H9 (cell line): ENCODE data around the gene CCL20. TPM values are rescaled to one million over a fixed set of nuclear protein-coding genes. Genes with fewer than 3 reads are reported as not detected.

ENCODE experiments used
- DNase-seq: peaks from one replicate; pipeline ENCODE4 v3.0.0-alpha.2; 2017
- H2AFZ ChIP-seq: one replicate; pipeline ENCODE4 v1.6.1; 2013; ENCODE audit warnings: mild to moderate bottlenecking, low read length, control low read depth, moderate library complexity
- H2AK5ac ChIP-seq: 2 replicates; pipeline ENCODE4 v1.6.1; 2013; ENCODE audit warnings: low read length, control low read depth, mixed read lengths; ENCODE audit not compliant: insufficient read length
- H2BK120ac ChIP-seq: one replicate; pipeline ENCODE4 v1.6.1; 2013; ENCODE audit warnings: low read depth, mild to moderate bottlenecking, low read length, control low read depth, inconsistent platforms; ENCODE audit not compliant: poor library complexity, severe bottlenecking
- H2BK12ac ChIP-seq: 2 replicates; pipeline ENCODE4 v1.6.1; 2013; ENCODE audit warnings: low read length, control low read depth, mixed read lengths, low read depth; ENCODE audit not compliant: insufficient read length
- H2BK15ac ChIP-seq: 2 replicates; pipeline ENCODE4 v1.6.1; 2013; ENCODE audit warnings: low read depth, low read length, control low read depth
- H2BK20ac ChIP-seq: one replicate; pipeline ENCODE4 v1.6.1; 2013; ENCODE audit warnings: low read depth, mild to moderate bottlenecking, low read length, control low read depth, inconsistent platforms; ENCODE audit not compliant: poor library complexity, severe bottlenecking
- H2BK5ac ChIP-seq: 2 replicates; pipeline ENCODE4 v1.6.1; 2013; ENCODE audit warnings: low read length, control low read depth, mixed read lengths; ENCODE audit not compliant: insufficient read length
- H3K14ac ChIP-seq: 2 replicates; pipeline ENCODE4 v1.6.1; 2013; ENCODE audit warnings: low read length, control low read depth; ENCODE audit not compliant: insufficient read depth
- H3K18ac ChIP-seq: 2 replicates; pipeline ENCODE4 v1.6.1; 2013; ENCODE audit warnings: low read depth, mild to moderate bottlenecking, mixed read lengths, low read length, control low read depth; ENCODE audit not compliant: insufficient read length
- H3K23ac ChIP-seq: 2 replicates; pipeline ENCODE4 v1.6.1; 2013; ENCODE audit warnings: low read length, control low read depth, mixed read lengths, low read depth; ENCODE audit not compliant: insufficient read length
- H3K23me2 ChIP-seq: 2 replicates; pipeline ENCODE4 v1.6.1; 2013; ENCODE audit warnings: low read depth, mild to moderate bottlenecking, mixed read lengths, low read length, control low read depth; ENCODE audit not compliant: insufficient read length, poor library complexity, severe bottlenecking
- H3K27ac ChIP-seq: 2 replicates; pipeline ENCODE4 v1.5.1; 2013; ENCODE audit warnings: low read length, control low read depth, mixed read lengths, low read depth; ENCODE audit not compliant: insufficient read length
- H3K27me3 ChIP-seq: 2 replicates; pipeline ENCODE4 v1.6.1; 2013; ENCODE audit warnings: low read length, control low read depth, inconsistent platforms; ENCODE audit not compliant: insufficient read depth
- H3K4ac ChIP-seq: 2 replicates; pipeline ENCODE4 v1.6.1; 2013; ENCODE audit warnings: low read depth, mild to moderate bottlenecking, control low read depth, inconsistent platforms, low read length, moderate library complexity
- H3K4me1 ChIP-seq: 2 replicates; pipeline ENCODE4 v1.6.1; 2013; ENCODE audit warnings: low read length, control low read depth, inconsistent platforms; ENCODE audit not compliant: insufficient read depth
- H3K4me2 ChIP-seq: 2 replicates; pipeline ENCODE4 v1.6.1; 2013; ENCODE audit warnings: low read length, control low read depth, mixed read lengths; ENCODE audit not compliant: insufficient read length, insufficient read depth
- H3K56ac ChIP-seq: 2 replicates; pipeline ENCODE4 v1.6.1; 2013; ENCODE audit warnings: low read depth, mild to moderate bottlenecking, mixed read lengths, low read length, control low read depth; ENCODE audit not compliant: insufficient read length
- H3K79me1 ChIP-seq: 2 replicates; pipeline ENCODE4 v1.6.1; 2013; ENCODE audit warnings: low read depth, mild to moderate bottlenecking, moderate library complexity, low read length, control low read depth, inconsistent platforms; ENCODE audit not compliant: insufficient read depth, poor library complexity, severe bottlenecking
- H3K79me2 ChIP-seq: 2 replicates; pipeline ENCODE4 v1.6.1; 2013; ENCODE audit warnings: low read length, control low read depth, inconsistent platforms; ENCODE audit not compliant: insufficient read depth
- H3K9ac ChIP-seq: 2 replicates; pipeline ENCODE4 v1.6.1; 2013; ENCODE audit warnings: low read length, control low read depth, mixed read lengths; ENCODE audit not compliant: insufficient read length; ENCODE audit errors: extremely low read depth
- H3K9me3 ChIP-seq: one replicate; pipeline ENCODE4 v1.6.1; 2013; ENCODE audit warnings: low read depth, low read length, inconsistent platforms; ENCODE audit not compliant: control insufficient read depth
- H3T11ph ChIP-seq: one replicate; pipeline ENCODE4 v1.6.1; 2013; ENCODE audit warnings: mild to moderate bottlenecking, low read length, control low read depth, inconsistent platforms
- H4K20me1 ChIP-seq: one replicate; pipeline ENCODE4 v1.6.1; 2013; ENCODE audit not compliant: control insufficient read depth, insufficient read length, insufficient read depth
- H4K5ac ChIP-seq: 2 replicates; pipeline ENCODE4 v1.6.1; 2013; ENCODE audit warnings: low read depth, mild to moderate bottlenecking, mixed read lengths, low read length, control low read depth; ENCODE audit not compliant: insufficient read length
- H4K8ac ChIP-seq: replicated peaks from 2 replicates; pipeline ENCODE4 v1.6.1; 2013; ENCODE audit warnings: low read length, control low read depth, mixed read lengths, low read depth; ENCODE audit not compliant: insufficient read length
- H4K91ac ChIP-seq: 2 replicates; pipeline ENCODE4 v1.6.1; 2013; ENCODE audit warnings: low read depth, mild to moderate bottlenecking, moderate library complexity, mixed read lengths, low read length, control low read depth; ENCODE audit not compliant: insufficient read length
- H3K27ac Mint-ChIP-seq, 3 experiments: 2 replicates in 2 of 3; 3 replicates in 1 of 3; pipeline ENCODE4 v1.8.0; 2020 to 2021; ENCODE audit warnings: mixed read lengths in 3 of 3, mild to moderate bottlenecking in 1 of 3, moderate library complexity in 1 of 3
- H3K27me3 Mint-ChIP-seq: 2 replicates; pipeline ENCODE4 v1.8.0; 2021; ENCODE audit warnings: low read depth, mild to moderate bottlenecking, moderate library complexity, mixed read lengths
- H3K36me3 Mint-ChIP-seq, 3 experiments: 2 replicates in 2 of 3; 3 replicates in 1 of 3; pipeline ENCODE4 v1.8.0; 2020 to 2021; ENCODE audit warnings: low read depth in 3 of 3, mixed read lengths in 3 of 3; ENCODE audit not compliant: insufficient read depth in 1 of 3
- H3K4me1 Mint-ChIP-seq, 2 experiments: 2 replicates each; pipeline ENCODE4 v1.8.0; 2020; ENCODE audit warnings: mixed read lengths in 2 of 2
- H3K4me3 Mint-ChIP-seq, 2 experiments: 2 replicates in 1 of 2; 3 replicates in 1 of 2; pipeline ENCODE4 v1.8.0; 2020 to 2021; ENCODE audit warnings: mild to moderate bottlenecking in 2 of 2, mixed read lengths in 2 of 2, moderate library complexity in 1 of 2
- H3K9me3 Mint-ChIP-seq, 2 experiments: 2 replicates in 1 of 2; 3 replicates in 1 of 2; pipeline ENCODE4 v1.8.0; 2020; ENCODE audit warnings: mild to moderate bottlenecking in 2 of 2, mixed read lengths in 2 of 2, moderate library complexity in 1 of 2
- WGBS: extraction: QIAGEN DNeasy Blood & Tissue Kit; methylation state at CpG from one replicate; pipeline ENCODE4 v1.1.7; 2013; ENCODE audit warnings: missing lambda C conversion rate, low lambda C conversion rate, mixed read lengths; ENCODE audit not compliant: insufficient read length; ENCODE audit errors: extremely low coverage; 5-methylcytosine and 5-hydroxymethylcytosine counted together
- total RNA-seq: library from RNA; stranded (reverse); gene quantifications from 2 replicates; pipeline ENCODE4 v1.2.1, GENCODE V29; 2021
- TF ChIP-seq, protein P1 (sequence below): fragments of 200-600 bp; sonication (generic); conservative IDR thresholded peaks from 3 replicates; pipeline ENCODE4 v1.8.0; 2021; ENCODE audit warnings: antibody characterized with exemption, mild to moderate bottlenecking

CCL20 gene
- total RNA-seq, 1 experiment from 2014 or later = not detected

DNA sequence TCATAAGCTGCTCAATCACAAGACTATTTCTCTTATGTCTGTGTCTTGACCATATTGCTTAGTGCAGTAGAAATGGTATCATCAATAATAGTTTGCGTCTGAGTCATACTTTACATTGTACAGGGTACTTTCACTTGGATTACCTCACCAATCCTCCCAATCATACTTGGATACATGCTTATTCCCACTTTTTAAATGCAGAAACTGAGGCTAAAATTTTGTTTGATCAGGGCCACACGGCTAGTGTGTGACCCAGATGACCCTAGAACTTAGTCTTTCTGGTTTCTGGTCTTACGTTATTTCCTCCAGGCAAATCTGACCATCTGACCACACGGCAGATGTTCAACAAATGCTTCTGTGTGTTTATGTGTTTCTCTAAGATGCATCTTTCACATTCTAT lies 23.8 kb upstream of the CCL20 start:
- no peaks in the 10 kb centered on the region for H3K27me3 Mint-ChIP-seq
- H3K36me3 Mint-ChIP-seq = no peaks in the 10 kb centered on the region
- H3K23me2 ChIP-seq = no peaks in the 10 kb centered on the region
- no peak overlapping the region for H3K9ac ChIP-seq
- no peak overlapping the region for H3K23ac ChIP-seq
- no peaks in the 10 kb centered on the region; a peak in 1 of 5 replicates for H3K9me3 Mint-ChIP-seq
- no peak overlapping the region for H2AFZ ChIP-seq
- no peak overlapping the region for H2BK12ac ChIP-seq
- H3K79me1 ChIP-seq = no peaks in the 10 kb centered on the region
- H3K4me1 ChIP-seq = no peaks in the 10 kb centered on the region
- no peak overlapping the region for H3K4me3 Mint-ChIP-seq
- no peak overlapping the region for H4K91ac ChIP-seq
- no peak overlapping the region for H2BK15ac ChIP-seq
- no peak overlapping the region for H2BK120ac ChIP-seq
- 0 out of 2 replicates have a peak, but pooled peaks cover 2% of the 10 kb centered on the region for H3K27me3 ChIP-seq
- no peak overlapping the region for H3K27ac Mint-ChIP-seq
- H3K14ac ChIP-seq = no peak overlapping the region
- no peaks in the 10 kb centered on the region for H3K9me3 ChIP-seq
- no peak for DNase-seq
- no peak overlapping the region for H4K8ac ChIP-seq
- H3K4ac ChIP-seq = no peak overlapping the region
- no peak overlapping the region for H3K56ac ChIP-seq
- H3K79me2 ChIP-seq = no peaks in the 10 kb centered on the region
- no CpG with 5 or more reads among the region's 4 CpGs for WGBS
- no peak overlapping the region for H3K4me2 ChIP-seq
- H3T11ph ChIP-seq = no peak overlapping the region
- no peak overlapping the region for H3K27ac ChIP-seq
- H4K20me1 ChIP-seq = no peaks in the 10 kb centered on the region
- no peak overlapping the region for H4K5ac ChIP-seq
- no peak overlapping the region for H2BK5ac ChIP-seq
- 0 out of 4 replicates have a peak, but pooled peaks cover 0 to 2% of the 10 kb centered on the region in 2 experiments for H3K4me1 Mint-ChIP-seq
- no peak overlapping the region for H2BK20ac ChIP-seq
- TF ChIP-seq, protein P1, sequence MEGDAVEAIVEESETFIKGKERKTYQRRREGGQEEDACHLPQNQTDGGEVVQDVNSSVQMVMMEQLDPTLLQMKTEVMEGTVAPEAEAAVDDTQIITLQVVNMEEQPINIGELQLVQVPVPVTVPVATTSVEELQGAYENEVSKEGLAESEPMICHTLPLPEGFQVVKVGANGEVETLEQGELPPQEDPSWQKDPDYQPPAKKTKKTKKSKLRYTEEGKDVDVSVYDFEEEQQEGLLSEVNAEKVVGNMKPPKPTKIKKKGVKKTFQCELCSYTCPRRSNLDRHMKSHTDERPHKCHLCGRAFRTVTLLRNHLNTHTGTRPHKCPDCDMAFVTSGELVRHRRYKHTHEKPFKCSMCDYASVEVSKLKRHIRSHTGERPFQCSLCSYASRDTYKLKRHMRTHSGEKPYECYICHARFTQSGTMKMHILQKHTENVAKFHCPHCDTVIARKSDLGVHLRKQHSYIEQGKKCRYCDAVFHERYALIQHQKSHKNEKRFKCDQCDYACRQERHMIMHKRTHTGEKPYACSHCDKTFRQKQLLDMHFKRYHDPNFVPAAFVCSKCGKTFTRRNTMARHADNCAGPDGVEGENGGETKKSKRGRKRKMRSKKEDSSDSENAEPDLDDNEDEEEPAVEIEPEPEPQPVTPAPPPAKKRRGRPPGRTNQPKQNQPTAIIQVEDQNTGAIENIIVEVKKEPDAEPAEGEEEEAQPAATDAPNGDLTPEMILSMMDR = no peak
- no peak overlapping the region for H3K18ac ChIP-seq
- no peak overlapping the region for H2AK5ac ChIP-seq
